GM12878 (cell line): ENCODE measurements around the gene COL6A6. TPM values are rescaled to one million over a fixed set of nuclear protein-coding genes. Genes with fewer than 3 reads are reported as not detected.
A peak's percentile ranks its signal among the peaks of the same experiment; 100 is the strongest.

Experiments
- ATAC-seq: fragments of 200-7000 bp; cut with Tn5 transposase; 3 replicates; pipeline ENCODE4 v1.9.1; 2020; ENCODE audit warnings: mild to moderate bottlenecking, moderate library complexity
- BruUV-seq: library from RNA; stranded (reverse); fragments of 400-500 nt; replicated peaks from 2 replicates; lab custom pipeline; 2021; lab: Mats Ljungman, UMichigan
- CTCF ChIA-PET: fragments of 300-600 bp; sonication (Branson Sonifier 250); formaldehyde crosslinking; extraction: SDS; loops from one replicate; lab custom pipeline; 2021; ENCODE audit warnings: inconsistent platforms; lab: Yijun Ruan, JAX
- POLR2A ChIA-PET: fragments of 350-600 bp; formaldehyde crosslinking; extraction: SDS; loops from one replicate; lab custom pipeline; 2021; ENCODE audit warnings: inconsistent platforms; lab: Charles Lee
- RAD21 ChIA-PET: fragments of 300-600 bp; sonication (Branson Sonifier 250); formaldehyde crosslinking; loops from one replicate; lab custom pipeline; 2023; ENCODE audit warnings: antibody characterized with exemption; ENCODE audit not compliant: unreplicated experiment; lab: Charles Lee
- SMC1A ChIA-PET: fragments of 300-600 bp; sonication (Branson Sonifier 250); formaldehyde crosslinking; loops from one replicate; lab custom pipeline; 2023; ENCODE audit not compliant: unreplicated experiment, uncharacterized antibody; lab: Charles Lee
- DNase-seq: peaks from one replicate; pipeline ENCODE4 v3.0.0-alpha.2; 2011; ENCODE audit warnings: low read depth, low spot score
- FAIRE-seq: peaks from 3 replicates; lab custom pipeline; 2011; peaks lifted over from hg19 to GRCh38; lab: Jason Lieb, UNC
- H2AFZ ChIP-seq: 2 replicates; pipeline ENCODE4 v1.6.0; 2011; ENCODE audit warnings: low read depth, low read length, control low read depth; ENCODE audit not compliant: control insufficient read depth
- H3K27ac ChIP-seq: 2 replicates; pipeline ENCODE4 v1.5.1; 2011; ENCODE audit warnings: control low read depth; ENCODE audit not compliant: control insufficient read depth, insufficient read depth
- H3K27me3 ChIP-seq, 2 experiments: replicated peaks in 1 of 2; 2 replicates each; pipeline versions ENCODE4 v1.6.0 to v1.6.1; 2011; ENCODE audit warnings: low read length in 1 of 2; ENCODE audit not compliant: control insufficient read depth in 2 of 2, insufficient read depth in 2 of 2
- H3K36me3 ChIP-seq, 2 experiments: 2 replicates each; pipeline ENCODE4 v1.5.1; 2011; ENCODE audit warnings: low read length in 1 of 2; ENCODE audit not compliant: control insufficient read depth in 2 of 2, insufficient read depth in 2 of 2
- H3K4me1 ChIP-seq: 2 replicates; pipeline ENCODE4 v1.6.1; 2011; ENCODE audit warnings: mild to moderate bottlenecking, low read length, moderate library complexity, mixed read lengths; ENCODE audit not compliant: control insufficient read depth, insufficient read depth
- H3K4me2 ChIP-seq: 2 replicates; pipeline ENCODE4 v1.6.0; 2011; ENCODE audit warnings: control low read depth; ENCODE audit not compliant: control insufficient read depth, insufficient read depth
- H3K4me3 ChIP-seq: fragments of 200-600 bp; sonication (generic); 2 replicates; pipeline ENCODE4 v1.5.1; 2016
- H3K79me2 ChIP-seq: 2 replicates; pipeline ENCODE4 v1.6.0; 2011; ENCODE audit warnings: low read length; ENCODE audit not compliant: control insufficient read depth, insufficient read depth
- H3K9ac ChIP-seq: 2 replicates; pipeline ENCODE4 v1.8.0; 2011; ENCODE audit warnings: low read length, control low read depth, mixed read lengths; ENCODE audit not compliant: control insufficient read depth, insufficient read depth
- H3K9me3 ChIP-seq: replicated peaks from 3 replicates; pipeline ENCODE4 v1.5.1; 2011; ENCODE audit warnings: mild to moderate bottlenecking, low read length; ENCODE audit not compliant: control insufficient read depth, insufficient read depth
- H4K20me1 ChIP-seq: 2 replicates; pipeline ENCODE4 v1.6.0; 2011; ENCODE audit not compliant: control insufficient read depth, insufficient read depth
- CTCF ChIP-seq, 3 experiments: IDR thresholded peaks in 2 of 3; conservative IDR thresholded peaks in 1 of 3; 2 replicates each; pipeline ENCODE4 v1.5.1; 2011; ENCODE audit warnings: low read depth in 3 of 3, low read length in 3 of 3, mild to moderate bottlenecking in 3 of 3, control low read depth in 2 of 3, moderate library complexity in 2 of 3, inconsistent platforms in 1 of 3, mixed read lengths in 1 of 3; ENCODE audit not compliant: control insufficient read depth in 2 of 3, insufficient read depth in 1 of 3; ENCODE audit errors: extremely low read depth in 1 of 3
- GABPA ChIP-seq: IDR thresholded peaks from 2 replicates; pipeline ENCODE4 v1.6.1; 2014; ENCODE audit warnings: antibody characterized with exemption, low read depth, mild to moderate bottlenecking, inconsistent platforms
- NR2F1 ChIP-seq: fragments of 450-650 bp; conservative IDR thresholded peaks from 2 replicates; pipeline ENCODE4 v1.6.1; 2017; ENCODE audit warnings: mild to moderate bottlenecking
- REST ChIP-seq: IDR thresholded peaks from 2 replicates; pipeline ENCODE4 v1.6.1; 2012; ENCODE audit warnings: mild to moderate bottlenecking, low read depth, low read length
- ZBTB40 ChIP-seq: fragments of 450-650 bp; IDR thresholded peaks from 2 replicates; pipeline ENCODE4 v1.6.1; 2016; ENCODE audit warnings: mild to moderate bottlenecking, moderate library complexity, borderline replicate concordance
- WGBS: methylation state at CpG from one replicate; pipeline ENCODE4 v1.1.6; 2016; ENCODE audit warnings: low lambda C conversion rate; ENCODE audit not compliant: insufficient replicate concordance, insufficient coverage; ENCODE audit errors: missing lambda C conversion rate; 5-methylcytosine and 5-hydroxymethylcytosine counted together
- in situ Hi-C: fragments of 300-500 bp; cut with MboI; formaldehyde crosslinking; loops from 9 replicates; pipeline ENCODE4 v1.14.3; 2018; ENCODE audit warnings: mixed read lengths
- intact Hi-C: fragments of 100-400 bp; cut with micrococcal nuclease; formaldehyde crosslinking; loops from one replicate; pipeline ENCODE4 v1.14.2; 2022; ENCODE audit not compliant: unreplicated experiment
- polyA plus RNA-seq, 11 experiments: library from polyadenylated mRNA; depleted of rRNA in 4 of 11; unstranded in 6 of 11; stranded (reverse) in 5 of 11; fragments of >200 nt; fragmentation: Nextera tagmentation in 4 of 11; fragmentation: Illumina TruSeq in 1 of 11; extraction: Ambion mirVana in 4 of 11; extraction: Trizol in 1 of 11; gene quantifications; 1 replicate in 1 of 11; 2 replicates in 10 of 11; pipeline versions ENCODE4 v1.2.1 to v1.2.3, GENCODE V29; 2011 to 2016; ENCODE audit warnings: inconsistent platforms in 2 of 11, missing spikeins in 2 of 11, low read depth in 1 of 11
- total RNA-seq, 4 experiments: library from RNA; depleted of rRNA in 3 of 4; stranded (reverse); fragments of >200 nt in 3 of 4; fragmentation: Illumina TruSeq in 1 of 4; extraction: Trizol in 1 of 4; gene quantifications; 2 replicates each; pipeline versions ENCODE4 v1.2.1 to v1.2.3, GENCODE V29; 2013 to 2021

COL6A6 gene
- total and polyA plus RNA-seq, 10 of the 15 experiments (the other 5 are each of a cell fraction or from before 2014, with no cell fraction given) = 0.01 to 0.02 TPM; not detected in 8

DNA sequence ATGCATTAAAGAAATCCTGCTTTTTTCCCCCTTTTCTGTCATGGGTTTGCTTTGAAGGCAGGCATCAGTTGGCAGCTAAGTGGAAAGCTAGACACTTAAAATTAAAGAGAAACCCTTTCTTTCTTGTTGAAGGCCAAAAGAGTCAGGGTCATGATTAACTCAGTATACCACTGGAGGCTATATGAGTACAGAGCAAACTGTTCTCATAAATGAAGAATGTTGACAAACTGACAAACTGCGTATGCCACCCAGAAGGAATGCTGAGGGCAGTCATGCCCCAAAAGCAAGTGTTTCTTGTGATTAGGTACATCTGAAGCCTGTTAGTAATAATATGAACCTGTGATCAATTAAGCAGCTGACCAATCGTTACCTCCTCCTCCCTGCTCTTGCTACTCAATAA is 43.6 kb upstream of the COL6A6 start (continued):
- TF ChIP-seq ZBTB40 (no peak), REST (no peak), GABPA (no peak)
- TF ChIP-seq, all 136 proteins: peak for 0

DNA sequence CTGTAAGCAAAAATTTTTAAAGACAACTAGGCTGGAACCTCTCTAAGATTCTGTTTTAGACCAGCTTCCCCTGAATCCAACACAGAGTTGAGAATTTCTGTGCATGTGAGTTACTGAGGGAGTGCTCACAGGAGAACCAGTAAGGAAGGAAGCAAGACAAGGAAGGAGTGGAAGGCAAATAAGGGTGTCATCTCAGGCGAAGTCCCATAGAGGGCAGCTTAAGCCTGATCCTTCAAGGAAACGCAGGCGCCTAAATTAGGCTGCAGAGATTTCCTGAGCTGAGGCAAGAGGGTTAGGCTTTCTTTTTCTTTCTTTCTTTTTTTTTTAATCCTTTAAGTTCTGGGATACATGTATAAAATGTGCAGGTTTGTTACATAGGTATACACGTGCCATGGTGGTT is 36.2 kb upstream of the COL6A6 start:
- ATAC-seq (no peak), DNase-seq (no peak)
- SMC1A ChIA-PET = no interaction called here
- POLR2A ChIA-PET = no interaction called here
- 20% methylated on average over 4 of the region's 4 CpGs for WGBS
- no peaks in the 10 kb centered on the region for H3K9me3 ChIP-seq
- BruUV-seq = no TSS peak
- no peak overlapping the region for H3K27ac ChIP-seq
- no peaks in the 10 kb centered on the region for H4K20me1 ChIP-seq
- RAD21 ChIA-PET = no interaction called here
- TF ChIP-seq NR2F1 (no peak), CTCF (IDR thresholded peaks at IDR 0.05 in 2 of 3, conservative IDR thresholded peaks at IDR 0.05 in 1 of 3; ENCODE audit: control insufficient read depth in 2 of 3, extremely low read depth in 1 of 3, insufficient read depth in 1 of 3, low read depth in 3 of 3, low read length in 3 of 3) (peak in 2 of 3 experiments; percentile 5 to 9; a peak in 1 of 6 replicates)
- TF ChIP-seq, all 136 proteins: peak for 1
- no peak overlapping the region for H3K9ac ChIP-seq
- H3K27me3 ChIP-seq = no peaks in the 10 kb centered on the region
- H3K4me3 ChIP-seq = no peak overlapping the region
- CTCF ChIA-PET = interaction anchor here (0.6 kb wide), 1 partner anchor 49 kb away, joined by 3 read pairs; no protein-coding TSS in a partner anchor
- H3K79me2 ChIP-seq = no peaks in the 10 kb centered on the region
- no peak overlapping the region for H3K4me2 ChIP-seq
- H3K4me1 ChIP-seq = no peaks in the 10 kb centered on the region
- no peak for FAIRE-seq
- H3K36me3 ChIP-seq = no peaks in the 10 kb centered on the region
- intact Hi-C loops (no loop called here), in situ Hi-C loops (no loop called here)
- H2AFZ ChIP-seq = no peak overlapping the region
